Measurements from ENCODE around the gene USH2A.

The USH2A gene

GRCh38 chr1:215603319-215603718 lies 819.9 kb downstream of the USH2A start:
- DNase-seq: no peak

DNA sequence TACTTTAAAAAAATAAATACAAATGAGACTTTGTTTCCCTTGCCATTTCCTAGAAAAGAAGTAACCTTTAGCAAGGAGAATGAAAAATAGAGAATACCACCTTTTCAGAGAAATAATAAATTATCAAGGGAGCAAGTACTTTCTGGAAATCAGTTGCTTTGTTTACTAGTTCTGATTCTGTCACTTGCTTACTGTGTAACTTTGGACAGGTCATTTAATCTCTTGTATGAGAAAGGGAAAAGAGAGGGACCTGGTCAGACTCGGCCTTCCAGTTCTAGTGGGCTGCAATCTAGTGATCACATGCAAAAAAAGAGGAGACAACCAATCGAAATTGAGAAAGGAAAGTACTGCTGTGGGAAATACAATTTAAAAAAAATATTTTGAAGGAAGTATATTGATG lies 822.0 kb downstream of the USH2A start:
- DNase-seq: no peak

DNA sequence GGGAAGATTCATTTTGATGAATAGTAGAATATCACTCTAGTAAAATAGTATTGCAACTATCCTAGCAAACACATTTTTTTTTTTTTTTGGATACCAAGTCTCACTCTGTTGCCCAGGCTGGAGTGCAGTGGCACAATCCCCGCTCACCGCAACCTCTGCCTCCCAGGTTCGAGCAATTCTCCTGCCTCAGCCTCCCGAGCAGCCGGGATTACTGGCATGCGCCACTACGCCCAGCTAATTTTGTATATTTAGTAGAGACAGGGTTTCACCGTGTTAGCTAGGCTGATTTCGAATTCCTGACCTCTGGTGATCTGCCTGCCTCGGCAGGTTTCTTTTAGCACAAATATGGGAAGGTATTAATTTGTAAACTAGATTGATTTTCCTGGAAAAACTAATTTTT lies 822.4 kb downstream of the USH2A start:
- DNase-seq: no peak

DNA sequence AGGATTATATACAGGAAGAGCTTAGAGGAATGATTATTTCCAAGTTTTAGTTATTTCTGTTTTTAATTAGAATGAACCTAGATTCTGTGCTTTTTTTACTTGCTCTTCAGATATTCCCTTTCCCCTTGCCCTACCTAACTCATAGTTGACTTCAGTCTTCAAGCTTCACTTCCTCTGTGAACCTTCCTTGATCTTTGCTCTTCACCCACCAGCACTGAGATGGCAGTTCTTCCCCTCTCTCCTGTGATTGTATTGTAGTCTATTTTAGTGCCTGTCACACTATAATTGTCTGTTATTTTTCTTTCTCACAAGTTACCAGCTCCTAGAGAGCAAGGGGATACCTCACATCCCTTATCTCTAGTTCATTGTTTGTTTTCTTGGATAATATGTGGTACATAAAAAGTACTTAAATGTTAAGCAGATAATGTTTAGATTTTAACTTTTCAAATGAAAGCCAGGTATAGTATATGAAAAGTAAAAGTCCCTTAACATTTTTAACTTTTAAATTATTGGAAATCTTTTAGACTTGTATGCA lies 822.9 kb downstream of the USH2A start:
- DNase-seq: no peak

DNA sequence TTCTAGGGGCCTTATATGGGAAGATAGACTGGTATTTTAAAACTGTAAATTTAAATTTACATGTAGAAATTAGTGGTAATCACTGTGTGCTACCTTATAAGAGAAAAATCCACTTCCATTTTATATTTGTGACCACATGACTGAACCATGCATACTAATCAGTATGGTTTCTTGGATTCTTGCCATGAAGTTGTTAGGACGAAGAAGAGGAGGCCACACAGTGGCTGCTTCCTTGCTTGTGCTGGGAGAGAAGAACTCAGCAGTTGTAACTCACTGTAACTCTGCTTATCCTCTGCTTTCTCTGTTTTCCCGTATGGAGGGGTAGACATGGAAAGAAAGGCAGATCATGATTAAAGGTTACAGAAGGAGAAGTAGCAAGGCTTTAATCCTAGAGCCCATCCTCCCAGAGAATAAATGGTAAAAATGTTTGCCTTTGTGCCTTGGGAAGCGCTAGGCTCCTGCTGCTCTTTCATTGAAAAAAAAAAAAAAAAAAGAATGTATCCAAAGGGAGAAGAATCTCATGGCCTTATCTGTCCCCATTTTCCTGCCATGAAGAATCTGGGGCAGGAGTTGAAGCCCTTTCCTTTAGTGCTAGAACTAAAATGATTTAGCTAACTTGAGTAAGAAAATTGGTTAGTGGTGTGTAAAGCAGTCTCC lies 823.7 kb downstream of the USH2A start:
- DNase-seq: peak in 1 of 58 donors; percentile 1

GRCh38 chr1:215597961-215598360 lies 825.3 kb downstream of the USH2A start:
- no peak for DNase-seq

GRCh38 chr1:215595231-215595630 lies 828.0 kb downstream of the USH2A start:
- no peak for DNase-seq

- DNase-seq: no peak
Observed at GRCh38 chr1:215594640-215595039, 828.6 kb downstream of the USH2A start.

- no peak for DNase-seq
Observed at GRCh38 chr1:215590779-215591491, 832.3 kb downstream of the USH2A start.

DNA sequence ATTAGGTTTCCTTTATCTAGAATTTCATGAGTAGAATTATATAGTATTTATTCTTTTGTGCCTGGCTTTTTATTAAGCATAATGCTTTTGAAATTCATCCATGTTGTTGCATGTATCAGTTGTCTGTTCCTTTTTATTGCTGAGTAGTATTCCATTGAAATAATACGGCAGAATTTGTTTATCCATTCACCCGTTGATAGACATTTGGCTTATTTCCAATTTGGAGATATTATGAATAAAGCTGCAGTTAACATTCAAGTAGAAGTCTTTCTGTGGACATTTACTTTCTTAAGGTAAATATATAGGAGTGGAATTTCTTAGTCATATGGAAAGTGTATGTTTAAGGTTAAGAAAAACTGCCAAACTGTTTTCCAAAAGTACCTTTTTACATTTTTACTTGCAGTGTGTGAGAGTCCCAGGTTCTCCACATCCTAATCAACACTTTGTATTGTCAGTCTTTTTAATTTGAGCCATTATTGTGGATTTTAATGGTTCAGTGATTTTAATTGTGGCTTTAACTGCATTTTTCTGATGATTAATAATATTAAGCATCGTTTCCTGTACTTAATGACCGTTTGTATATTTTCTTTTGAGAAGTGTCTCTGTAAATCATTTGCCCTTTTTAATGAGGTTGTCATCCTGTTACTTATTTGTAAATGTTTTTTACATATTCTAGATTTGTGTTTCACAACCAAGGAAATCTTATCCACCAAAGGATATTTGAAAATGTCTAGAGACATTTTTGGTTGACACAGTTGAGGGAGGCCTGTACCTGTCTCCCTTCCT lies 833.4 kb downstream of the USH2A start:
- no peak for DNase-seq

DNA sequence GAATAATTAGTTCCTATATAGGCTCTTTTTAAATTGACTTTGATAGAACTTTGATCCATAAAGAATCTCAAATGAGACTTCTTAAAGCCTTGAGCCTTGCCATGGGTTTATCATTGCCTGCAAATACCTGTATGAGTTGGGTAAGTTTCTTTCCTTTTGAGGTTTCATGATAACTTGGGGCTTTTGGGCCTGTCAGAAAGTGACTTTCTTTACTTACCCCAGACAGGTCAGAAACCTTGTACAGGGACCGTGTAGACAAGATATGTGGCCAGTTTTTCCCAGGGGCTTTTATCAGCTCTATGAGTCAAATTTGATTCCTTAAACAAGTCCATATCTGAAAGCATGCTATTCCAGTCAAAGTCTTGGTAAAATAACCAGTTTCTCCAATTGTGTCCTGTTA lies 838.9 kb downstream of the USH2A start:
- DNase-seq: no peak

GRCh38 chr1:215583185-215583749 lies 840.0 kb downstream of the USH2A start:
- no peak for DNase-seq

- no peak for DNase-seq
Observed at GRCh38 chr1:215581896-215582295, 841.4 kb downstream of the USH2A start.

Measured in anterior cingulate cortex (tissue), 58 donors.